NCI-H345 treated with DMSO at 0.1 percent for 48 hours (cell line): ENCODE measurements around the gene PHF20.
"Not testable (repeated sequence)": the region's sequence is repeated elsewhere in the genome, so short reads cannot be mapped to it uniquely, and the experiment has no call there.

Experiments
- DNase-seq: peaks from one replicate; lab custom pipeline; 2025; ENCODE audit not compliant: unreplicated experiment; lab: John Stamatoyannopoulos, UW

PHF20 gene

DNA sequence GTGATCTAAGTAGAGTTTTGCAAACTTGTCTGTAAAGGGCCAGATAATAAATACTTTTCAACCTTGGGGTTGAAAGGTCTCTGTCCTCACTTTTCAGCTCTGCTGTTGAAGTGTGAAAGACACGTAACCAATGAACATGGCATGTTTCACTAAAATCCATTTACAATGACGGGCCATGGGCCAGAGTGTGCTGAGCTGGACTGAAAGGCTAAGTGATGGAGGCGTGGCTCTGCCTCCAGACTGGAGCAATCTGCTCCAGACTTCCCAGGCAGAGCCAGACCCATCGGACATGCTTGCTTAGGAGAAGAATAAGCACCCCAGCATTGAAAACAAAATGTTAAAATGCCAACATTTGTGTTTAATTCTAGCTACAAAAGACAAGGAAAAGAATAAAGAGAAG is 141.1 kb downstream of the PHF20 start:
- DNase-seq = no peak

DNA sequence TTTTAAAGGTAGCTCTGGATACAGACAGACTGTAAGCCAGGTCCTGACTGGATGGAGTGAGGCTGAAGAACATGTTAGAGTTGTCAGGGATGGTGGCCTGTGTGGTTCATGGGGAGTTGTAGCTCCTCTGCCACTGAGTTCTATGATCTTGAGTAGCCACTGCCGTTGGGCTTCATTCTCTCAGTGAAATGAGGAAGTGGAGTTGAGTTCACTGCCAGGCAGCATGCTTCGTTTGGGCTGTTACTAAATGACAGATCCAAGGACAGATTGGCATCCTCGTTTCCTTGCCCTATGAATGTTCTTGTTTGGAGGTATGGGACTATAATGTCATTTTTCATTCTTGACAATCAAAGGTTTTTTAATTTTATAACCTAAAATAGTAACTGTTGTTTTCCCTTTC is 145.3 kb downstream of the PHF20 start:
- no peak for DNase-seq

DNA sequence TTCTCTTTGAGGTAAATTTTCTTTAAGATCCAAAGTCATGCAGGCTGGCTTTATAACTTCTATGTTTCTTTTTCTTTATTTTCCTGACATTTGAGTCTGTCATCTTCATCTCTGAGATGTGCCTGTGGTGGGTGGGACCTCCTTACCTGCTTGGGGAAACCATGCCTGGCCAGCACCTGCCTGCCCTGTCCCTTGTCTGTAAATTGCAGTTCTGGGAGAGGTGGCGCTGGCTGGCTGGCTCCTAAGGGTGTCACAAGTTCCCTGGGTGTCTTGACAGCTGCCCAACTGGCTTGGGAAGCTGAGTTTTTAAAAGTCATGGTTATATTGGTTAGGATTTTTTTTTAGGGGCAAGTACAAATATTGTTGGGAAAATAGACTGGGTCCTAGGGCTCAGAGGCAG is 146.2 kb downstream of the PHF20 start:
- DNase-seq = no peak

GRCh38 chr20:35920523-35920922 is 148.7 kb downstream of the PHF20 start:
- no peak for DNase-seq

GRCh38 chr20:35929301-35929700 is 157.5 kb downstream of the PHF20 start:
- no peak for DNase-seq

- DNase-seq = no peak
Observed at GRCh38 chr20:35934050-35934449, 162.2 kb downstream of the PHF20 start.

DNA sequence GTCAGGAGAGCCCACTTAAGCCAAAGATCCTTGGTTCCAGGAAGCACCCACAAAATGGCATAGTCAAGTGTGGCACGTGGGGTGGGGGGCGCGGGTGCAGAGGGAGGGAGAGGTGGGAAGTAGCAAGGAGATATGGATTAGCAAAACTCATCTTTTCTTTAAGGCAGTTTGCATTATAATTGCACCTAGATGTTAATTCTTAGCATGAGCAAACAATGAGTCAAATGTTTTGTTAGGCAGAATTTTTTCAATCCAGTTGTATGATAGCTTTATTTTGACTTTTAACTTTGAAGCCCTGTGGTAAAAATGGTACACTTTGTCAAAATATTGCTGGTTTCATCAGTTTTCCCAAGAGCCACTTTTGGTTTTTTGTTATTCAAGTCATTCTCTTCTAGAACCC is 167.4 kb downstream of the PHF20 start:
- no peak for DNase-seq

DNA sequence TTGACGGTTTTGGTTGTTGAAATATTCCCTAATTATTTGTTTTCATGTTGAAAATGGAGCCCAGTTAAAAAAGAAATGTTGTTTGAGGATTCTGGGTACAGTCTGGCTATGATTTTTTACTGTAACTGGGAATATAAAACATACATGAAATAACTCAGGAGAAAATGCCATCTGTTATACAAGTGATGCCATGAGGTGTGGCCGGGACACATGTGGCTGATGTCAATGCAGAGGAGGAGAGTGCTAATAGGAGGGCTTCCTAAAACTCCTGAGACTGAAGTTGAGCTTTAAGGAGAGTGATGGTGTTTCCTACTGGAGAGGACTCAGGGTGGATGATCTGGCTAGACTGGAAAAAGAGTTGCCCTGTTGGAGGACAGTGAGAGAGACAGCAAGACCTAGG is 169.8 kb downstream of the PHF20 start:
- no peak for DNase-seq

DNA sequence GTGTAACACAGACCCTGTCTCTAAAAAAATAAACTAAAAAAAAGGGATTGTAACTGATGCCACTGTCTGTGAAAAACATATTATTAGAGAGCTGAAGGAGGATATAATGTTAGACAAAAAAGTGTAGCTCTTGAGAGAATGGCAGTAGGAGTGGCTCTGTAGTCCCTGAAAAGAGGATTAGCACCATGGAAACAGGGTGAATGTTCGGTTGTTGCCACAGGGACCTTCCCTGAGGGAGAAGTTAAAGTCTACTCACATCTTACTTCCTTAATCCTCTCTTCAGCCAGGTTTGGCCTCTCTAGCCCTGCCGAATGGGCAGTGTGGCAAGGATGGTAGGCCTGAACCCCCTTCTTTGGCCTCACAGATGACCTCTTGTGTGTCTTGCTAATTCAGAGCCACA is 170.4 kb downstream of the PHF20 start:
- DNase-seq = no peak

DNA sequence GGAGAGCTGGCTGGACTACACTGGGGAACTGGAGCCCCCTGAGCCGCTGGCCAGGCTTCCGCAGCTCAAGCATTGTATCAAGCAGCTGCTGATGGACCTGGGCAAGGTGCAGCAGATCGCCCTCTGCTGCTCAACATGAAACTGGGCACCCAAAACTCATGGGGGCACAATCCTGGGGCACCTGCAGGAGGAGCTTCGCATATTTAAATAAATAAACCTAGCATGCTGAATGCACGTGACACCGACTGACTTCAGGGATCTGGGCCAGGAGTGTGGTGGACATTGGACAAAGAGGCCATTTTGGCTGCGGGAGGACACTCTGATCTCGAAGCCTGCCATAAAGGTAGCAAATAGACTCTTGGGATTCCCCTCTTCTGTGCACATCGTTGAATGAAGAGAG is 175.7 kb downstream of the PHF20 start:
- DNase-seq = peak; percentile 16

- no peak for DNase-seq
Observed at GRCh38 chr20:35947907-35948306, 176.1 kb downstream of the PHF20 start.

DNA sequence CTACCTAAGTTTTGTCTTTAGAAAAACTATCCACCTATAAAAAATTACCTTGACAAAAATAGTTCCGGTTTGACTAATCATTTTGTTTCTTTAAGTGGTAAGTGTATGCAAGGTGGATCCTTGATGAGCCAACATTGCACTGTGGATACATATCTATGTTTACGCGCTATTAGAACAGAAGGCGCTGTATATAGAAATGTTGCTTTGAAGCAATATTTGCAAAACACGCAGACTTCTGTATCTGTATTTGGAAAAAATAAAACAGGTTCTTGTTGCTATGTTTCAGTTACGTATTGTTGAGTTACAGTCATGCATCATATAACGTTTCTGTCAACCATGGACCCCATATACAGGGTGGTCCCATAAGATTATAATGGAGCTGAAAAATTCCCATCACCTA is 178.3 kb downstream of the PHF20 start:
- no peak for DNase-seq

DNA sequence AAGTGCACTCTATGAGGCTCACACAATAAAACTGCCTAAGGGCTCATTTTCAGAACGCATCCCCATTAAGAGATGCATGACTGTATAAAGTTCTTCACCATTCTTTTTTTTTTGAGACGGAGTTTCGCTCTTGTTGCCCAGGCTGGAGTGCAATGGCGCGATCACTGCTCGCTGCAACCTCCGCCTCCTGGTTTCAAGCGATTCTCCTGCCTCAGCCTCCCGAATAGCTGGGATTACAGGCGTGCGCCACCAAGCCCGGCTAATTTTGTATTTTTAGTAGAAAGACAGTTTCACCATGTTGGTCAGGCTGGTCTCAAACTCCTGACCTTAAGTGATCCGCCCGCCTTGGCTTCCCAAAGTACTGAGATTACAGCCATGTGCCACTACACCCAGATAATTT is 180.3 kb downstream of the PHF20 start:
- DNase-seq = not testable (repeated sequence)

DNA sequence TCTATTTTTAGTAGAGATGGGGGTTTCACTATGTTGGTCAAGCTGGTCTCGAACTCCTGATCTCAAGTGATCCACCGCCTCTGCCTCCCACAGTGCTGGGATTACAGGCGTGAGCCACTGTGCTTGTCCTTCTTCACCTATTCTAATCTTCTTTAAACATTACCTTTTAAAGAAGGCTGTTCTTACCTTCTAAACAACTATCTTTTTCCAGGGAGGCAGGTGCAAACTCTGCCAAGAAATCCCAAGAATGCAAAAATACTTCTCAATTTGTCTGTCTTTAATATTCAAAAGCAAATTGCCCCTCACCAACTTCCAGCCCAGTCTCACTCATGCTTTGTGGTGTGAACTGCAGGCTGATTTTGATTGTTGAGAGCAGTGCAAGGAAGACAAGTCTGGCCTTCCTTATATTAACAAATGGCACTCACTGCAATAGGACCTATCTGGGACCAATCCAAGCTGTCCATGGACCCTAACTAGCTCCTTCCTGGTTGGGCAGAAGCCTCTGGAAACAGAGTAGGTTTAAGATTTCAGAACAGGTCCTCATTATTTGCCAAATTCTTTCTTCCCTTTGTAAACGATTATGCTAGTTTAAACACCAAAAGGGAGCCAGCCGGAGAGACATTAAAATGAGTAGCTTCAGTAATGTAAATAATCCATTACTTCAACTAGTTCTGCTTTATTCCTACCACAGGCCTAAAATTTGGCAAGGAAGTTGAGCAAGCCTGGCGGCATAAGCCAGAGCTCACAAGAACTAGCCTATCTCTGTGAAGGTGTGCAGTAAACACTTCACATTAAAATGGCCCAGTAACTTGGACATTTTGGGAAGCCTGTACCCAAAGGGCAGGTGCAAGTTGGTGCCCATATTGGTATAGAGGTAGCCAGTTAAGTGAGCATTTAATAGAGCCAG is 180.9 kb downstream of the PHF20 start:
- no peak for DNase-seq

GRCh38 chr20:35953387-35954199 is 181.8 kb downstream of the PHF20 start:
- DNase-seq = no peak

GRCh38 chr20:35954200-35954906 is 182.5 kb downstream of the PHF20 start, which contains the start of gene SCAND1:
Gene SCAND1 (minus strand): TSS chr20:35954502. CDS start chr20:35954284, 218 bp downstream.
- DNase-seq = peak; percentile 99

DNA sequence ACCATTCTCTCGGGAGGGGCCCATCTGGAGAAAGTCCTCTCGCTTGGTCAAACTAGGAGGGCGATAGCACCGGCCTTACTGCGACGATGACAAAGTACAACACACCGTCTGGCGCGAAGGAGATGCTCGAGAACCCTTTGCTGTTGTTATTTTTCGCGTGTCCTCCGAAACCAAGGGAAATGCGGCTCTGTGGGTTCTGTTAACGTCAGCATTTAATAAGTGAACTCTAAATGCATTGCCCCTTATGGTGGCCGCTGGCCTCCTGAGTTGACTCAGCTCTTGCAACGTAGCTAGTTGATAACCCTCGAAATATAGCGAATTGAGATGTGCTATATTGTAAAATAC is 183.1 kb downstream of the PHF20 start:
- no peak for DNase-seq

DNA sequence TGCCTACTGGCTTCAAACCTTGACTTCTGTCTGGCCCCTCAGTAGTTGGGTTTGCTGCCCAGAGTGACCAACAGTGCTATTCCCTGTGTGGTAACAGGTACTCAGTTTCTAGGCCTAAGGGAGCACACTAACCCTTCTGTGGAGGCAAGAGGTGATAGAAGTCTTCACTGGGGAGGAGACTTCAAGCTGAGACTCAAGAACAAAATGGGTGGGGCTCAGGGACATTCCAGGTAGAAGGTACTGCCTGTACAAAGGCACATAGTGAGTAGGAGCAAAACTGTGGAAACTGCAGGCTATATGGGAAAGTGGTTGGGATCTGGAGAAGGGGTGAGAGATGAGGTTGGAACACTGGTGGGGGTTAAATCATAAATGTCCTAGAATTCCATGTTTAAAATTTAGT is 184.8 kb downstream of the PHF20 start:
- DNase-seq = no peak

- DNase-seq = not testable (repeated sequence)
Observed at GRCh38 chr20:35959291-35959690, 187.5 kb downstream of the PHF20 start.

GRCh38 chr20:35963878-35964277 is 192.1 kb downstream of the PHF20 start:
- no peak for DNase-seq

DNA sequence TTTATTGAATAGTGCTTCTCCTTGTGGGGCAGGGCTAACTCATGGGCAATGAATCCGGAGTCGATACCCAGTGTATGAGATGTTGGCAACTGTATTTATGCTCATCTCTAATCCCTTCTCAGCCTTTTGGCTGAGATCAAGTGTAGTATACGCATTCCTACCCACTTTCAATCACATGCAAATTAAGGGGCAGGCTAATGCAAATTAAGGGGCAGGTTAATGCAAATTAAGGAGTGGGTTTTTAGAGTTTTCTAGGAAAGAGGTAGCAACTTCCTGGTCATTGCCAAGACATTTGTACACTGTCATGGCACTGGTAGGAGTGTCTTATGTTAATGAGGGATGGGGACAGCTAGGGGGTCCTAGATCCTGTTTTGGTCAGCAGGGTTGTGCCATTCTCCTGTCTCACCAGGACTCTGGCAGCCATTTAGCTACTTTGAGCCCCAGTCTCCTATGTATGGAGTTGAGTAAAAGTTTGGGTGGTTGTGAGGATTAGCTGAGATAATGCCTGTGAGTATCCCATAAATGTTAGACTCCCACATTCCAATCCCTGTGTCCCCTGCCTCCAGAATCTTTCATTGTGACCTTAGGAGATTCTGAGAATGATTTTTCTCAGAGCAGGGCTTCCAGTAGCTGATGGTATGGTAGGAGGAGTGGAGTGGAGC is 196.3 kb downstream of the PHF20 start, which contains the start of gene CNBD2:
Gene CNBD2 (plus strand): TSS at position 612 of the 662 bp plus-strand sequence. CDS start 173 bp downstream, outside the sequence.
- DNase-seq = no peak
